ENCODE measurements around the gene CD209.

The CD209 gene

GRCh38 chr19:7704280-7705060 is 42.9 kb downstream of the CD209 start:
- DNase-seq, result no peak

GRCh38 chr19:7703332-7703731 is 44.0 kb downstream of the CD209 start:
- no peak for DNase-seq

- no peak for DNase-seq
These were observed 45.5 kb downstream of the CD209 start, which contains the start of gene FCER2 for GRCh38 chr19:7701654-7702457. Gene FCER2 (minus strand): TSS chr19:7702131. CDS start chr19:7699760, 2,371 bp downstream.

DNA sequence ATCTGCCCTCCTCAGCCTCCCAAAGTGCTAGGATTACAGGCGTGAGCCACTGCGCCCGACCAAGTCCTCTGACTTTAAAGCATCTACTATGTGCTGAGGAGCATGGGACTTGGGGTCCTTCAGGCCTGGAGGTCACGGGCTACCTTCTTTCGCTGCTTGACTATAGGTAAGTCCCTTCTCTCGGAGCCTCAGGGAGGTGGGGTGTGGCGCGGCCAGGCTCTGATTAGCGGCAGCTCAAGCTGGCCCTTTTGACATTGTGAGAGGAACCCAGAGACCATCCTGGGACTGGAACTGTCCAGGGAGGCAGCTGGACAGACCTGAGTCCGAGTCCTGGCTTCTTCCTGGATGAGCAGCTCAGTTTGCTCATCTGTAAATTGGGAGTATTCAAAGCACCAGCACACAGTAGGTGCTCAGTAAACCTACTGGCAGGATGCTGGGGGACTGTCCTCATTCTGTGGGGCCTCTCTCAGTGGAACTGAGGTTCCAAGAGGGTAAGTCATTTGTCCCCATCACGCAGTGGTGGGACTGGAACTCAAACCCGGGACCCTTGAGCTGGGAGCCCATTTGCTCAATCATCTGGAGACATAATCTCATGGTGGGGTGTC is 46.2 kb downstream of the CD209 start:
- no peak for DNase-seq

GRCh38 chr19:7699417-7700401 is 47.6 kb downstream of the CD209 start:
- no peak for DNase-seq

DNA sequence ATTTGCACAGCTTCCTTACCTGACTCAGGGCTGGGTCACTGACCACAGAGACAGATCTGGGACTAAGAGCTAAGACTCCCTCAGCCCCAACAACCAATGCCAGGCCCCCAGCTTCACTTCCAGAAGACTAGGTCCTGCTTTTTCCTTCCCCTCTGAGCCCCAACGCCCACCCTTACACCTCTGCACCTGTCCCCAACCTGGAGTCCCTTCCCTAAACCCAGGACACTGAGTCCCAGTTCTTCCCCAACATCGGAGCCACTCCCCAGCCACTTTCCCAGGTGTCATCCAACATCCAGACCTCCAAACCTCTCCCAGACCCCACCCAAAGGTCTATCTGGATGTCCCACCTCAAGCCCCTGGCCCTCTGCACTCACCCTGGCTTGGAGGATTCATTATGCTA is 48.3 kb downstream of the CD209 start:
- no peak for DNase-seq

GRCh38 chr19:7698583-7698982 is 48.8 kb downstream of the CD209 start:
- DNase-seq, result no peak

DNA sequence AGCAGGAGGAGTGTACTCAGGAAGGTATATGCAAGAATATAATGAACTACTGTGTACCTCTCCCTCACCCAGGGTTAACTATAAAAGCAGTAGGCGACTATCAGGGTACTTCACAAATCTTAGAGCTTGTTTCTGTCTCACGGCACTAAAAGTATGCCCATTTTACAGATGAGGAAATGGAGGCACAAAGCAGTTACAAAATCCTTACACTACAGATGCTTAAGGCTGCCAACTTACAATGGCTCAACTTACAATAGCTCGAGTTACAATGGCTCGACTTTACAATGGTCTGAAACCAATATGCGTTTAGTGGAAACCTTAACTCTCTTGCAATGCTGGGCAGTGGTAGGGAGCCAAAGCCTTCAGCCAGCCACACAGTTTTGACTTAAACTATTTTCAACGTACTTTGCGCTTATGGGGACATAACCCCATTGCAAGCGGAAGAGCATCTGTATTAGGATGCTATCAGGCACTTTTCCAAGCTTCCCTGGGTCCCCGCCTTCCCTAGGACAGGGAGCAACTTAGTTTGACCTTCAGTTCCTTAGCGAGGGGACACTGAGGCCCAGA is 49.5 kb downstream of the CD209 start:
- no peak for DNase-seq

DNA sequence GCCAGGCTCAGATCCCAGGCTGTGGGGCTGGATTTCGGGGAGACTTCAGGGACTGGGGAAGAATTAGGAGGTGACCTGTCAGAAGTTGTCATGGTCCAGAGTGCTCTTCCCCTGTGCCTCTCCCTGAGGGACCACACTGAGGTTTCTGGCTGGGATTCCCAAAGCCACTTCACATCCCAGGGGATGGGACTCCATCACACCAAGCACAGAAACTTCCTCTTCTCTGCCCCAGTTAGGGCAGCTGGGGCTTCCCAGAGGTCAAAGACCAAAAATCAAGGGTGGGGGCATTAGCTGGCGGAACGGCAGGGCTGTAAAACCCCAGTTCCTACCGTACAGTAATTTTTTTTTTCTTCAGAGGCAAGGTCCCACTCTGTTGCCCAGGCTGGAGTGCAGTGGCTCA is 52.8 kb downstream of the CD209 start:
- no peak for DNase-seq

- DNase-seq, result no peak
These were observed 54.8 kb downstream of the CD209 start for GRCh38 chr19:7692417-7693088.

DNA sequence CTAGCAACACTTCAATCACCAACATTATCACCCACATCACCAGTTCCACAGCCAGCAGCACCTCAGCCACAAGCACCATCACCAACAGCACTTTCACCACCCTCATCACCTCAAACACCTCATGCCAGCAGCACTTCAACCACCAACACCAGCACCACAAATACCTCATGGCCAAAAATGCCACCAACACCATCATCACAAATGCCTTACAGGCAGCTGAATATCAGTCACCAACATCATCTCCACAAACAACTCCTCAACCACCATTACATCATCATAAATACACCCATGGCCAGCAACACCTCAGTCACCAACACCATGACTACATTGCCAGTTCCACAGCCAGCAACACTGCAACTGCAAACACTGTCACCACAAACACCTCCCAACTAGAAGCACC is 55.8 kb downstream of the CD209 start:
- no peak for DNase-seq

- no peak for DNase-seq
These were observed 56.5 kb downstream of the CD209 start for GRCh38 chr19:7690779-7691258.
